Activated T-helper 17 cell treated with anti-CD3 and anti-CD28 coated beads, Interleukin-2, amount 50 U/mL, for 72 hours (primary cell): ENCODE measurements around the gene VPS13D. TPM values are rescaled to one million over a fixed set of nuclear protein-coding genes. Genes with fewer than 3 reads are reported as not detected.
A peak's percentile ranks its signal among the peaks of the same experiment; 100 is the strongest.

Experiments
- ATAC-seq: fragments of 150-1000 bp; cut with Tn5 transposase; replicated peaks from 2 replicates; pipeline ENCODE4 v1.10.0; 2021; ENCODE audit warnings: mild to moderate bottlenecking, moderate library complexity
- H3K27ac Mint-ChIP-seq: one replicate; pipeline ENCODE4 v1.8.0; 2022; ENCODE audit warnings: mixed read lengths
- H3K27me3 Mint-ChIP-seq: one replicate; pipeline ENCODE4 v1.8.0; 2022; ENCODE audit warnings: mixed read lengths
- H3K36me3 Mint-ChIP-seq: one replicate; pipeline ENCODE4 v1.8.0; 2022; ENCODE audit warnings: low read depth, mild to moderate bottlenecking, mixed read lengths
- H3K4me1 Mint-ChIP-seq: one replicate; pipeline ENCODE4 v1.8.0; 2022; ENCODE audit warnings: mixed read lengths
- H3K4me3 Mint-ChIP-seq: one replicate; pipeline ENCODE4 v1.8.0; 2022; ENCODE audit warnings: mild to moderate bottlenecking, mixed read lengths
- H3K9me3 Mint-ChIP-seq: one replicate; pipeline ENCODE4 v1.8.0; 2022; ENCODE audit warnings: mixed read lengths
- total RNA-seq, 2 donors: library from RNA; stranded (reverse); gene quantifications; one replicate each; pipeline ENCODE4 v1.2.3, GENCODE V29; 2022

Gene VPS13D
- total RNA-seq, 2 donors from 2014 or later, result 30.4 to 35.6 TPM

- Mint-ChIP-seq H3K27ac (peak overlapping the region; percentile 6), H3K9me3 (no peaks in the 10 kb centered on the region), H3K36me3 (peaks cover 78% of the 10 kb centered on the region), H3K4me1 (no peaks in the 10 kb centered on the region), H3K27me3 (no peaks in the 10 kb centered on the region), H3K4me3 (no peak overlapping the region)
- no peak for ATAC-seq
Measured at GRCh38 chr1:12244078-12244477, 14.2 kb downstream of the VPS13D start.

DNA sequence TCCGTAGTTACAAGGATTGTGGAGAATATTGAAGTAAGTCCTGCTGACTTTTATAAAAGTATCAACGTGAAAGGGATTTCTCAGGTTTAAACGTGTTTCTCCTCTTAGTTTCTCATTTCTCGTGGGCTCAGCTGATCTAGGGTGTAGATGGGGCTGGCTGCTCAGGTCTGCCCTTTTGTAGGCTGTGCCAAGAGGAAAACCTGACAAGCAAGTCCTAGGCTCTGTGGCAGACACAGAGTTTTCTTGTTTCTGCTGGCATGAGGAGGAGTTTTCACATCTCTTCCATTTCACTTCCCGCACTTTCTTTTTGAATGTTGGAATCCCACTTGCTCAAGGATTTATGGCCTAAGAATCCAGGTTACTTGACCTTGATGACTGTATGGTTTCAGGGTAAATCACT is 14.8 kb downstream of the VPS13D start:
- Mint-ChIP-seq H3K4me1 (no peaks in the 10 kb centered on the region), H3K27me3 (no peaks in the 10 kb centered on the region), H3K36me3 (peaks cover 83% of the 10 kb centered on the region), H3K4me3 (no peak overlapping the region), H3K27ac (peak overlapping the region; percentile 6), H3K9me3 (no peaks in the 10 kb centered on the region)
- ATAC-seq, result no peak

GRCh38 chr1:12245116-12245515 is 15.3 kb downstream of the VPS13D start:
- H3K9me3 Mint-ChIP-seq, result no peaks in the 10 kb centered on the region
- H3K4me1 Mint-ChIP-seq, result no peaks in the 10 kb centered on the region
- H3K4me3 Mint-ChIP-seq, result no peak overlapping the region
- no peaks in the 10 kb centered on the region for H3K27me3 Mint-ChIP-seq
- H3K36me3 Mint-ChIP-seq, result peaks cover 88% of the 10 kb centered on the region
- H3K27ac Mint-ChIP-seq, result no peak overlapping the region
- ATAC-seq, result no peak

DNA sequence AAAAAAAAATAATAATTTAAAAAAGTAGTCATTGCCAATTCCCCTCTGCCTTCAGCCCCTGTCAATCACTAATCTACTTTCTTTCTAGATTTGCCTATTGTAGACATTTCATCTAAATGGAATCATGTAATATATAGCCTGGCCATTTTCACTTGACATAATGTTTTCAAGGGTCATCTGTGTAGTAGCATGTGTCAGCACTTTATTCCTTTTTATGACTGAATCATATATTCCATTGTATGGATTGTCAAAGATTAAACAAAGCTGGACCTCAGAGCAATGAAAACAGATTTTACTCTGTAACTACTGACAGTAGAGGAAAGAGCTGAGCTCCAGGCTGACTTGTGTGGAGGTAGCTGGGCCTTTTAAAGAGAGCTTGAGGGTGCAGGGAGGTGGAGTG is 15.9 kb downstream of the VPS13D start:
- H3K27ac Mint-ChIP-seq, result no peak overlapping the region

GRCh38 chr1:12246584-12246983 is 16.8 kb downstream of the VPS13D start:
- H3K36me3 Mint-ChIP-seq, result peaks cover 94% of the 10 kb centered on the region
- no peaks in the 10 kb centered on the region for H3K27me3 Mint-ChIP-seq
- no peak for ATAC-seq
- H3K27ac Mint-ChIP-seq, result no peak overlapping the region
- H3K4me3 Mint-ChIP-seq, result no peak overlapping the region
- H3K9me3 Mint-ChIP-seq, result no peaks in the 10 kb centered on the region
- H3K4me1 Mint-ChIP-seq, result no peaks in the 10 kb centered on the region

More for the DNA sequence above, 15.9 kb downstream of the VPS13D start:
- H3K36me3 Mint-ChIP-seq, result peaks cover 94% of the 10 kb centered on the region
- no peaks in the 10 kb centered on the region for H3K27me3 Mint-ChIP-seq
- H3K9me3 Mint-ChIP-seq, result no peaks in the 10 kb centered on the region
- no peak for ATAC-seq
- H3K4me3 Mint-ChIP-seq, result no peak overlapping the region
- no peaks in the 10 kb centered on the region for H3K4me1 Mint-ChIP-seq

- no peaks in the 10 kb centered on the region for H3K9me3 Mint-ChIP-seq
- no peaks in the 10 kb centered on the region for H3K27me3 Mint-ChIP-seq
- no peak overlapping the region for H3K27ac Mint-ChIP-seq
- no peak overlapping the region for H3K4me3 Mint-ChIP-seq
- peaks cover 90% of the 10 kb centered on the region for H3K36me3 Mint-ChIP-seq
- no peaks in the 10 kb centered on the region for H3K4me1 Mint-ChIP-seq
- no peak for ATAC-seq
Measured at GRCh38 chr1:12249181-12249580, 19.4 kb downstream of the VPS13D start.

GRCh38 chr1:12249748-12250147 is 19.9 kb downstream of the VPS13D start:
- no peak for ATAC-seq
- Mint-ChIP-seq H3K36me3 (peaks cover 90% of the 10 kb centered on the region), H3K27ac (no peak overlapping the region), H3K9me3 (no peaks in the 10 kb centered on the region), H3K4me3 (no peak overlapping the region), H3K4me1 (no peaks in the 10 kb centered on the region), H3K27me3 (no peaks in the 10 kb centered on the region)

DNA sequence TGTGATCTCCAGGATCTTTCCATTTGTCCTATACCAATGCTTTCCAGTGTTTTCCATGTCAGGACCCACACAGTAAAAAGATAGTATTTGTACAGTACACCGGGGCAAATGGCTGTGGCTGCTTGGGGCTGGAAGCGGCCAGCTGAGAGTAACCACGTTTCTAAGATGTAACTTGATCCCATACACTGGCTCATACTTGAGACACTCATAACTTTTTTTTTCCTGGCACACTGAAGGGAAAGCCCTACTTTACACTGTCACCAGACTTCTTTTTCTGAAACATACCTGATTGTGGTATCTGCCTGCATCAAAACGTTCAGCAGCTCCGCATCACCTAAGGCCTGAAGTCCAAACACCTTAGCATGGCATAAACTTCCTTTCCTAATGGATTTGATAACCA is 21.6 kb downstream of the VPS13D start:
- Mint-ChIP-seq H3K36me3 (peaks cover 90% of the 10 kb centered on the region), H3K27me3 (no peaks in the 10 kb centered on the region), H3K4me1 (no peaks in the 10 kb centered on the region), H3K9me3 (no peaks in the 10 kb centered on the region), H3K27ac (peak overlapping the region; percentile 20), H3K4me3 (no peak overlapping the region)
- no peak for ATAC-seq

DNA sequence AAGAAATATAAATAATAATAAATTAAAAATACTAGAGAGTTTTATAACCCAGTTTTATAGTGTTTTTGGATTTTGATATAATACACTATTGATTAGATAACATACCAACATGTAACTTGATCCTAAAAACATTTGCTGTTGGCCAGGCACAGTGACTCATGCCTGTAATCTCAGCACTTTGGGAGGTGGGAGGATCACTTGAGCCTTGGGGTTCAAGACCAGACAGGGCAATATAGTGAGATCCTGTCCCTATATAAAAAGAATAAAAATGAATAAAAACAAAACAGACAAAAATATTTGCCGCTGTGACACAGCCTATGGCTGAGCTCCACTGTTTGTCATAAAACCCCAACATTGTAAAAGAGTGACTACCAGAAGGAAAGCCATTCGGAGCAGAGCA is 26.1 kb downstream of the VPS13D start:
- Mint-ChIP-seq H3K9me3 (no peaks in the 10 kb centered on the region), H3K4me1 (no peaks in the 10 kb centered on the region), H3K36me3 (peaks cover 95% of the 10 kb centered on the region), H3K4me3 (no peak overlapping the region), H3K27me3 (no peaks in the 10 kb centered on the region), H3K27ac (no peak overlapping the region)
- no peak for ATAC-seq

- no peak for ATAC-seq
- Mint-ChIP-seq H3K4me3 (no peak overlapping the region), H3K27me3 (no peaks in the 10 kb centered on the region), H3K36me3 (peaks cover 100% of the 10 kb centered on the region), H3K4me1 (no peaks in the 10 kb centered on the region), H3K27ac (peak overlapping the region; percentile 59), H3K9me3 (no peaks in the 10 kb centered on the region)
Measured at GRCh38 chr1:12258272-12258671, 28.4 kb downstream of the VPS13D start.

GRCh38 chr1:12269351-12269750 is 39.5 kb downstream of the VPS13D start:
- H3K4me3 Mint-ChIP-seq, result no peak overlapping the region
- no peaks in the 10 kb centered on the region for H3K4me1 Mint-ChIP-seq
- no peaks in the 10 kb centered on the region for H3K9me3 Mint-ChIP-seq
- H3K36me3 Mint-ChIP-seq, result peaks cover 91% of the 10 kb centered on the region
- ATAC-seq, result no peak
- no peak overlapping the region for H3K27ac Mint-ChIP-seq
- H3K27me3 Mint-ChIP-seq, result no peaks in the 10 kb centered on the region

DNA sequence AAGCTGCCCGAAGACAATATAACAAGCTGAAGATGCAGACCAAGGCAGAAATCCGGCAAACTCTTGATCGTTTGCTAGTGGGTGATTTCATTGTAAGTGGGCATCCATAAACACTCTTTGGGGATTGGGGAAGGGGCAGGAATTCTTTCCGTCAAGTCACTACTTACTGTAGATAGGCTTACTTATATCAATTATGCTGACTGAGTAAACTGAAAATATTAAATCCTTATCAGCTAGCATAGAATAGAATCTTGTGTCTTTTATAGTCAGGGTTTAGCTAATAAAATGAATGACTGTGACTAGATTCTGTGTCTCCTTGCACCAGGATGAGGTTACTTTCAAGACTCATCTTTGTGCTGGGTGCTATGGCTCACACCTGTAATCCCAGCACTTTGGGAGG is 41.2 kb downstream of the VPS13D start:
- Mint-ChIP-seq H3K9me3 (no peaks in the 10 kb centered on the region), H3K27me3 (no peaks in the 10 kb centered on the region), H3K4me1 (no peaks in the 10 kb centered on the region), H3K4me3 (no peak overlapping the region), H3K36me3 (peaks cover 85% of the 10 kb centered on the region), H3K27ac (no peak overlapping the region)
- ATAC-seq, result no peak

GRCh38 chr1:12272770-12273169 is 42.9 kb downstream of the VPS13D start:
- Mint-ChIP-seq H3K27ac (no peak overlapping the region), H3K27me3 (no peaks in the 10 kb centered on the region), H3K4me3 (no peak overlapping the region), H3K36me3 (peaks cover 91% of the 10 kb centered on the region), H3K9me3 (no peaks in the 10 kb centered on the region), H3K4me1 (no peaks in the 10 kb centered on the region)
- ATAC-seq, result no peak

DNA sequence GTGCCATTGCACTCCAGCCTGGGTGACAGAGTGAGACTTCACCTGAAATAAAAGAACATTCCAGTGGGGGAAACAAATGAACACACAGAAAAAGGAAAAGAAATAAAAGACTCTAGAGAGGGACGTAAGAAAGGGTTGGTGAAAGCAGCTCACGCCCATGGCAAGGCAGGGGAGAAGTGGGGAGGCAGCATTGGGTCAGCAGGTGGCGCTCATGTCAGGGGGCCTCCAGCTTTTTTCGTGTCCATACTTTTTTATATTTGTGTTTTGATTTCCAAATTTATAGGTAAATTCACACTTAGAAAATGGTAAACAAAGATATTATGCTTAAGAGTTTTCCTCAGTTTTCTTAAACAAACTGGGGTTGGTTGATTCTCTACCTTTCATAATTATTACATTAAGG is 45.5 kb downstream of the VPS13D start:
- Mint-ChIP-seq H3K27ac (no peak overlapping the region), H3K4me1 (no peaks in the 10 kb centered on the region), H3K4me3 (no peak overlapping the region), H3K36me3 (peaks cover 94% of the 10 kb centered on the region), H3K27me3 (no peaks in the 10 kb centered on the region), H3K9me3 (no peaks in the 10 kb centered on the region)
- no peak for ATAC-seq

GRCh38 chr1:12276225-12276624 is 46.4 kb downstream of the VPS13D start:
- ATAC-seq, result no peak
- Mint-ChIP-seq H3K27me3 (no peaks in the 10 kb centered on the region), H3K27ac (no peak overlapping the region), H3K9me3 (no peaks in the 10 kb centered on the region), H3K4me1 (no peaks in the 10 kb centered on the region), H3K36me3 (peaks cover 90% of the 10 kb centered on the region), H3K4me3 (no peak overlapping the region)

GRCh38 chr1:12279003-12279402 is 49.2 kb downstream of the VPS13D start:
- H3K36me3 Mint-ChIP-seq, result peaks cover 90% of the 10 kb centered on the region
- no peaks in the 10 kb centered on the region for H3K27me3 Mint-ChIP-seq
- no peak for ATAC-seq
- no peak overlapping the region for H3K4me3 Mint-ChIP-seq
- H3K4me1 Mint-ChIP-seq, result no peaks in the 10 kb centered on the region
- no peak overlapping the region for H3K27ac Mint-ChIP-seq
- H3K9me3 Mint-ChIP-seq, result no peaks in the 10 kb centered on the region
